GM19239 (cell line): Measurements from ENCODE around the gene RIPOR3.
A peak's percentile ranks its signal among the peaks of the same experiment; 100 is the strongest.
"Not testable (repeated sequence)": the region's sequence is repeated elsewhere in the genome, so short reads cannot be mapped to it uniquely, and the experiment has no call there.

Experiments
- DNase-seq: peaks from one replicate; pipeline ENCODE4 v3.0.0; 2011; ENCODE audit warnings: low spot score; ENCODE audit not compliant: insufficient read length
- FAIRE-seq: peaks from 2 replicates; lab custom pipeline; 2011; peaks lifted over from hg19 to GRCh38; lab: Jason Lieb, UNC

RIPOR3 gene

GRCh38 chr20:50540620-50541605 is 150.4 kb downstream of the RIPOR3 start:
- peak; percentile 81 for FAIRE-seq
- no peak for DNase-seq

- FAIRE-seq, DNase-seq: not testable (repeated sequence)
These were observed 151.5 kb downstream of the RIPOR3 start for GRCh38 chr20:50539798-50540197.

- DNase-seq (no peak), FAIRE-seq (no peak)
These were observed 153.1 kb downstream of the RIPOR3 start for GRCh38 chr20:50538276-50538675.

- no peak for DNase-seq
- FAIRE-seq = no peak
These were observed 153.7 kb downstream of the RIPOR3 start for GRCh38 chr20:50537546-50538201.

DNA sequence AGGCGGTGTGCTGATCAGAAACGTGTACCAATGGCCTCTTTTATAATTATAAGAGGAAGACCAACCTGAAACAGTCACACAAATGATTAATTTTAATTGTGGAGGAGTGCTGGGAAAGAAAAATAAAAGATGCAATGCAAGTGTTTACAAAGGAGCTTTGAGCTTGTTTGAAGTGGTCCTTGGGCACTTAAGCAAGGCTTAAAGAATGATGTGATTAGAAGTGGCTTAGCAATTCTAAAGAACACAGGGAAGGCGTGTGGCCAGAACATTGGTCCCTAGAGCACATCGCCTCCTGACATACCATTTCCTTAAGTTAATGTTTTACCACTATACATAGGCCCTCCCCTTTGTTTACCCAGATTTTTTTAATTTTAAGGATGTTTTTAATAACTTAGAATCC is 155.0 kb downstream of the RIPOR3 start:
- no peak for FAIRE-seq
- DNase-seq = no peak
